ENCODE data around the gene TAS2R50.

Gene TAS2R50

GRCh38 chr12:10943167-10943566 is 43.5 kb downstream of the TAS2R50 start:
- no peak for DNase-seq

- peak; percentile 87 for DNase-seq
These were observed 44.6 kb downstream of the TAS2R50 start for GRCh38 chr12:10941916-10942607.

GRCh38 chr12:10941369-10941768 is 45.3 kb downstream of the TAS2R50 start:
- DNase-seq = no peak

- peak; percentile 92 for DNase-seq
These were observed 46.3 kb downstream of the TAS2R50 start for GRCh38 chr12:10940389-10940788.

GRCh38 chr12:10939163-10939562 is 47.5 kb downstream of the TAS2R50 start, which contains the start of gene TAS2R14:
Gene TAS2R14, minus strand, starts transcription at chr12:10939263. Its CDS starts 56 bp downstream, at chr12:10939207.
- no peak for DNase-seq

GRCh38 chr12:10936506-10936905 is 50.2 kb downstream of the TAS2R50 start:
- DNase-seq = no peak
